WTC11 (cell line): Measurements from ENCODE around the gene ANKS6. TPM values are rescaled to one million over a fixed set of nuclear protein-coding genes. Genes with fewer than 3 reads are reported as not detected.
"Not testable (repeated sequence)": the region's sequence is repeated elsewhere in the genome, so short reads cannot be mapped to it uniquely, and the experiment has no call there.

Experiments
- ATAC-seq: fragments of 200-7000 bp; cut with Tn5 transposase; 2 replicates; pipeline ENCODE4 v1.10.0; 2021; ENCODE audit warnings: mild to moderate bottlenecking, moderate library complexity
- CTCF ChIA-PET: fragments of 300-600 bp; sonication (Branson Sonifier 250); formaldehyde crosslinking; loops from one replicate; lab custom pipeline; 2021; ENCODE audit warnings: antibody characterized with exemption; lab: Charles Lee
- POLR2A ChIA-PET: fragments of 350-600 bp; sonication (Branson Sonifier 250); formaldehyde crosslinking; loops from one replicate; lab custom pipeline; 2021; ENCODE audit warnings: antibody characterized with exemption; lab: Charles Lee
- DNase-seq: peaks from one replicate; pipeline ENCODE4 v3.0.0; 2021; ENCODE audit warnings: low spot score
- H3K27ac Mint-ChIP-seq: 2 replicates; pipeline ENCODE4 v1.8.0; 2021; ENCODE audit warnings: mixed read lengths
- H3K27me3 Mint-ChIP-seq: 2 replicates; pipeline ENCODE4 v1.8.0; 2021; ENCODE audit warnings: low read depth, mild to moderate bottlenecking, moderate library complexity, mixed read lengths
- H3K36me3 Mint-ChIP-seq: 2 replicates; pipeline ENCODE4 v1.8.0; 2021; ENCODE audit warnings: mixed read lengths
- H3K4me1 Mint-ChIP-seq: 2 replicates; pipeline ENCODE4 v1.8.0; 2022; ENCODE audit warnings: mixed read lengths
- H3K4me3 Mint-ChIP-seq: 2 replicates; pipeline ENCODE4 v1.8.0; 2021; ENCODE audit warnings: mild to moderate bottlenecking, moderate library complexity, mixed read lengths
- H3K9me3 Mint-ChIP-seq: 2 replicates; pipeline ENCODE4 v1.8.0; 2021; ENCODE audit warnings: mixed read lengths
- AR ChIP-seq: fragments of 250-450 bp; sonication (Bioruptor Pico); IDR thresholded peaks from 2 replicates; pipeline ENCODE4 v1.9.0; 2021; ENCODE audit warnings: mild to moderate bottlenecking
- CREM ChIP-seq: sonication (generic); formaldehyde crosslinking; IDR thresholded peaks from 2 replicates; pipeline ENCODE4 v1.8.1; 2022; ENCODE audit warnings: mild to moderate bottlenecking, missing genetic modification reagents, moderate library complexity
- E2F4 ChIP-seq: sonication (generic); formaldehyde crosslinking; IDR thresholded peaks from 2 replicates; pipeline ENCODE4 v1.8.1; 2022; ENCODE audit warnings: low read depth, mild to moderate bottlenecking, moderate library complexity, missing genetic modification reagents, borderline replicate concordance
- FOXP1 ChIP-seq: sonication (generic); formaldehyde crosslinking; IDR thresholded peaks from 2 replicates; pipeline ENCODE4 v1.8.0; 2022; ENCODE audit warnings: missing genetic modification reagents, mild to moderate bottlenecking, moderate library complexity, borderline replicate concordance
- GABPB1 ChIP-seq: sonication (generic); formaldehyde crosslinking; IDR thresholded peaks from 2 replicates; pipeline ENCODE4 v1.8.1; 2023; ENCODE audit warnings: mild to moderate bottlenecking, missing genetic modification reagents
- IRF2 ChIP-seq: sonication (generic); formaldehyde crosslinking; IDR thresholded peaks from 2 replicates; pipeline ENCODE4 v1.8.0; 2022; ENCODE audit warnings: low read depth, missing genetic modification reagents, borderline replicate concordance
- KAT7 ChIP-seq: sonication (generic); formaldehyde crosslinking; IDR thresholded peaks from 2 replicates; pipeline ENCODE4 v1.8.1; 2023; ENCODE audit warnings: missing genetic modification reagents, mild to moderate bottlenecking, borderline replicate concordance
- MAX ChIP-seq: sonication (generic); formaldehyde crosslinking; IDR thresholded peaks from 2 replicates; pipeline ENCODE4 v1.8.0; 2022; ENCODE audit warnings: mild to moderate bottlenecking, missing genetic modification reagents
- OVOL2 ChIP-seq: fragments of 250-450 bp; sonication (Bioruptor Pico); IDR thresholded peaks from 2 replicates; pipeline ENCODE4 v1.9.0; 2021; ENCODE audit warnings: mild to moderate bottlenecking, borderline replicate concordance
- PRRX2 ChIP-seq: fragments of 250-450 bp; sonication (Bioruptor Pico); IDR thresholded peaks from 2 replicates; pipeline ENCODE4 v1.8.0; 2021; ENCODE audit warnings: mild to moderate bottlenecking
- SMAD3 ChIP-seq: sonication (generic); formaldehyde crosslinking; IDR thresholded peaks from 2 replicates; pipeline ENCODE4 v1.8.0; 2022; ENCODE audit warnings: missing genetic modification reagents, mild to moderate bottlenecking, borderline replicate concordance
- SMAD4 ChIP-seq: sonication (generic); formaldehyde crosslinking; IDR thresholded peaks from 2 replicates; pipeline ENCODE4 v1.8.0; 2022; ENCODE audit warnings: mild to moderate bottlenecking, missing genetic modification reagents
- STAT6 ChIP-seq: sonication (generic); formaldehyde crosslinking; conservative IDR thresholded peaks from 2 replicates; pipeline ENCODE4 v1.8.1; 2023; ENCODE audit warnings: mild to moderate bottlenecking, low read depth, missing genetic modification reagents, moderate library complexity
- TEAD4 ChIP-seq: sonication (generic); formaldehyde crosslinking; IDR thresholded peaks from 2 replicates; pipeline ENCODE4 v1.8.0; 2022; ENCODE audit warnings: mild to moderate bottlenecking, missing genetic modification reagents
- ZBTB21 ChIP-seq: sonication (generic); formaldehyde crosslinking; IDR thresholded peaks from 2 replicates; pipeline ENCODE4 v1.8.1; 2023; ENCODE audit warnings: mild to moderate bottlenecking, missing genetic modification reagents, borderline replicate concordance
- ZNF425 ChIP-seq: fragments of 250-450 bp; sonication (Bioruptor Pico); conservative IDR thresholded peaks from 2 replicates; pipeline ENCODE4 v1.9.0; 2021; ENCODE audit warnings: mild to moderate bottlenecking
- ZNF532 ChIP-seq: fragments of 250-450 bp; sonication (Bioruptor Pico); IDR thresholded peaks from 2 replicates; pipeline ENCODE4 v1.9.0; 2021; ENCODE audit warnings: mild to moderate bottlenecking, borderline replicate concordance
- total RNA-seq: library from RNA; stranded (reverse); gene quantifications from 3 replicates; pipeline ENCODE4 v1.2.3, GENCODE V29; 2021

ANKS6 gene
- total RNA-seq, 1 experiment from 2014 or later = 65.1 TPM

GRCh38 chr9:98687911-98688310 is 108.4 kb downstream of the ANKS6 start (continued):
- TF ChIP-seq STAT6 (CRISPR knock-in tag) (no peak), ZNF532 (CRISPR knock-in tag) (no peak), KAT7 (no peak), ZBTB21 (CRISPR knock-in tag) (no peak), SMAD3 (CRISPR knock-in tag) (no peak), SMAD4 (no peak), ZNF425 (CRISPR knock-in tag) (no peak), GABPB1 (CRISPR knock-in tag) (no peak), IRF2 (CRISPR knock-in tag) (no peak)
- TF ChIP-seq, all 79 proteins: peak for 0

GRCh38 chr9:98686961-98687855 is 109.1 kb downstream of the ANKS6 start:
- H3K36me3 Mint-ChIP-seq = no peaks in the 10 kb centered on the region
- peaks cover 6% of the 10 kb centered on the region; the same call in 1 of the 2 replicates for H3K4me1 Mint-ChIP-seq
- ChIA-PET CTCF (interaction anchor here (2.1 kb wide), 1 partner anchor 9 kb away, joined by 6 read pairs; no protein-coding TSS in a partner anchor), POLR2A (no interaction called here)
- DNase-seq (no peak), ATAC-seq (peak; percentile 52; the same call in 1 of the 2 replicates)
- TF ChIP-seq FOXP1 (CRISPR knock-in tag) (no peak), PRRX2 (CRISPR knock-in tag) (no peak), MAX (no peak), OVOL2 (CRISPR knock-in tag) (no peak), CREM (CRISPR knock-in tag) (no peak), TEAD4 (no peak), AR (CRISPR knock-in tag) (no peak), E2F4 (CRISPR knock-in tag) (no peak)
- H3K4me3 Mint-ChIP-seq = no peak overlapping the region
- H3K9me3 Mint-ChIP-seq = no peaks in the 10 kb centered on the region
- no peaks in the 10 kb centered on the region; the same call in 1 of the 2 replicates for H3K27me3 Mint-ChIP-seq
- H3K27ac Mint-ChIP-seq = no peak overlapping the region

GRCh38 chr9:98684816-98685215 is 111.5 kb downstream of the ANKS6 start:
- H3K36me3 Mint-ChIP-seq, H3K4me1 Mint-ChIP-seq, H3K9me3 Mint-ChIP-seq, DNase-seq, POLR2A ChIA-PET, H3K27ac Mint-ChIP-seq, H3K4me3 Mint-ChIP-seq, H3K27me3 Mint-ChIP-seq, ATAC-seq: not testable (repeated sequence)
- CTCF ChIA-PET = interaction anchor here (1.3 kb wide), 1 partner anchor 42 kb away, joined by 3 read pairs; no protein-coding TSS in a partner anchor
